TTC549 (cell line): ENCODE data around the gene ZNF775.
"Not testable (repeated sequence)": the region's sequence is repeated elsewhere in the genome, so short reads cannot be mapped to it uniquely, and the experiment has no call there.

ENCODE experiments used
- FAIRE-seq: peaks from 2 replicates; lab custom pipeline; 2012; peaks lifted over from hg19 to GRCh38; lab: Jason Lieb, UNC

ZNF775 gene

GRCh38 chr7:150383710-150384397 lies 4.7 kb downstream of the ZNF775 start:
- FAIRE-seq = no peak

DNA sequence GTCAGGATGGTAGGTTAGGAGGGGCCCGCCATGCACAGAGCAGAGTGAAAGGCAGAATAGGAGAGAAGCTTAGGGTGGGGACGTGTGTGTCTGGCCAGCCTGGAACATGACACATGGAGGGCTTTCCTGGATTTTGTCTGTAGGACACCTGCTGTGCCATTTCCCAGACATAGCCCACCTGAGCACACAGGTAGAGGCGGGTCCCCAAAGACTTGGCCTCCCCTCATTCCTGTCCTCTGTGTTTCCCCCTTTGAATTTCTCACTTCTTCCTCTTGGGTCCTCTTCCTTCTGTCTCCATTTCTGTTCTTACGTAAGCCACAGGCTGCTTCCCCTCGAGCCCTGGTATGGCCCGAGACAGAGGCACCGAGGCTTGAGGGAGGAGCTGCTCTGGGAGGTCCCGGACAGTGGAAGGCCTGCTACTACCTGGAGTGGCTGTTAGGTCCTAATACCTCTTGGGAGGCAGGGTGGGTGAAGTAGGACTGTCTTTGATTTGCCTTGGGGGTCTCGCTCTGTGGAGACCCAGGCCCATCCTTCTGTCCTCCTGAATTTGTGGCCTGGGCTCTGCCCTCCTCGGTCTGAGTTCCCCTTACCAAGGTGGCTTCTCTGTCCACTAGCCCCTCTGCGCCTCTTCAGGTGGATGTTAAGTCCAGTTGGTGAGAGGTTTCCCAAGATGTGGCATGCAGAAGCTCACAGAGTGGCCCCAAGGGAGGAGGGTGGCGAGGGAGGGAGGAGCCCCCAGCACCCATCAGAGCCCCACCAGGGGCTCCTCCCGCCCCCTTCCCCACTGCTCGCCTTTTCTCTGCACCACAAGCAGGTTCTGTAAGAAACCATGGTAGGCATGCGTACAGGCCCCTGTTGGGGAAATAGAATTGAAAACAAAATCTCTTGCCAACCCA lies 5.5 kb downstream of the ZNF775 start:
- no peak for FAIRE-seq

GRCh38 chr7:150385302-150385723 lies 6.2 kb downstream of the ZNF775 start:
- no peak for FAIRE-seq

GRCh38 chr7:150385884-150386283 lies 6.8 kb downstream of the ZNF775 start:
- not testable (repeated sequence) for FAIRE-seq

- no peak for FAIRE-seq
Observed at GRCh38 chr7:150388306-150388705, 9.2 kb downstream of the ZNF775 start.

DNA sequence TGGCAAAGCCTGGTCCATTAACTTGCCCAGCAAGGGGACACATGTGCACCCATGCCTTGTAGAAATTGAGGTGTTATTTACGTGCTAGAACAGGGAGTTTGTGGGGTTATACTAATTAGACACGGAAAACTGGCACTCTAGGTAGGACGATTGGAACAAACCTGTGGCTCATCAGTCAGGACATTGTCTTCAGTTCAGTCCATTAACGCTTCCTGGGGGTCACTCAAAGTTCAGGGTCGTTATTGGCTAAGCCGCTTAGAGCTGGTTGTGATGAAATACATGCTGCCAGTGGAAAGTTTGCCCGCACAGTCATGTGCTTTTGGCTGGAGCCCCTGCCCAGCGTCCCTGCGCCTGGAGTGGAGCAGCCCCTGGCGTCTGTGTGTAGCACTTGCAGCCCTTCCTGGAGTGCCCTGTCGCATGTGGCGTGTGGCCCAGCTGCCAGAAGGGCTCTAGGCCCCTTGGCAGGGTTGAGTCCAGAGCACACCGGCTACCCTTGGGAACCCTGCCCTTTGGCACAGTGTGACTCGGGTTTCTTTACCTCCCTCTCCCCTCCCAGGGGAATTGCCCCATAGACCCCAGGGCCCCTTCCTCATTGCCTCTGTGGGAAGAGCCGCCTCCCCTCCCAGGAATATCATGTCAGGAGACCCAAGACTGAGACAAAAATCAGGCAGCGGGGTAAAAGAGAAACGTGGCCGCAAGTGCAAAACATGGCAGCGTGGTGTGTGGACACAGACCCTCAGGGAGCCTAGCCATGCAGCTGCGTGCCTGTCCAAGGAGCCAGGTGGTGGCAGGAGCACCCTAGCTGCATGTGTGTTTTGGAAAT lies 9.8 kb downstream of the ZNF775 start:
- FAIRE-seq = no peak

DNA sequence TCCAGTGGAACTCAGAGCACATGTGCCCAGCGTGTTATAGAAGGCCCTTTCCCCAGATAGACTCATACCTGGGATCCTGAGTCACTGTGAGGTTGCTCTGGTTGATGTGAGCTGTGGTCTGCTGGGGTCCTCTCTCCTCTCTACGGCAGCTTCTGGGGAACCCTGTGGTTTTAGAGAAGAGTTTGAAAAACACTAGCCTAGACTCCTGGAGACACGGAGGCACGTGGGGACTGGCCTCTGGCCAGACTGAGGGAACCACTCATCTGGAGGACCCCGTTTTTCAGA lies 10.3 kb downstream of the ZNF775 start:
- FAIRE-seq = no peak

GRCh38 chr7:150390205-150390604 lies 11.1 kb downstream of the ZNF775 start:
- FAIRE-seq = no peak

DNA sequence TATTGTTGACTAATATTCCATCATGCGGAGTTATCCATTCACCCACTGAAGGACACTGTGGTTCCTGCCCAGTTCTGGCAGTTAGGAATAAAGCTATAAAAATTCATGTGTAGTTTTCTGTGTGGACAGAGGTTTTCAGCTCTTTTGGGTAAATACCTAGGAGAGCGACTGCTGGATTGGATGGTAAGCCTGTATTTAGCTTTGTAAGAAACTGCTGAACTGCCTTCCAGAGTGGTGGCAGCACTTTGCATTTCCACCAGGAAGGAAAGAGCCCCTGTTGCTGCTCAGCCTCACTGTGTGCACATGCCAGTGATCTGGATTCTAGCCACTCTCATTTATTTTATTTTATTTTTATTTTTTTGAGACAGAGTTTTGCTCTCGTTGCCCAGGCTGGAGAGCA lies 14.2 kb downstream of the ZNF775 start:
- FAIRE-seq = no peak

GRCh38 chr7:150396426-150396825 lies 17.3 kb downstream of the ZNF775 start:
- no peak for FAIRE-seq

GRCh38 chr7:150396851-150397260 lies 17.7 kb downstream of the ZNF775 start:
- no peak for FAIRE-seq

DNA sequence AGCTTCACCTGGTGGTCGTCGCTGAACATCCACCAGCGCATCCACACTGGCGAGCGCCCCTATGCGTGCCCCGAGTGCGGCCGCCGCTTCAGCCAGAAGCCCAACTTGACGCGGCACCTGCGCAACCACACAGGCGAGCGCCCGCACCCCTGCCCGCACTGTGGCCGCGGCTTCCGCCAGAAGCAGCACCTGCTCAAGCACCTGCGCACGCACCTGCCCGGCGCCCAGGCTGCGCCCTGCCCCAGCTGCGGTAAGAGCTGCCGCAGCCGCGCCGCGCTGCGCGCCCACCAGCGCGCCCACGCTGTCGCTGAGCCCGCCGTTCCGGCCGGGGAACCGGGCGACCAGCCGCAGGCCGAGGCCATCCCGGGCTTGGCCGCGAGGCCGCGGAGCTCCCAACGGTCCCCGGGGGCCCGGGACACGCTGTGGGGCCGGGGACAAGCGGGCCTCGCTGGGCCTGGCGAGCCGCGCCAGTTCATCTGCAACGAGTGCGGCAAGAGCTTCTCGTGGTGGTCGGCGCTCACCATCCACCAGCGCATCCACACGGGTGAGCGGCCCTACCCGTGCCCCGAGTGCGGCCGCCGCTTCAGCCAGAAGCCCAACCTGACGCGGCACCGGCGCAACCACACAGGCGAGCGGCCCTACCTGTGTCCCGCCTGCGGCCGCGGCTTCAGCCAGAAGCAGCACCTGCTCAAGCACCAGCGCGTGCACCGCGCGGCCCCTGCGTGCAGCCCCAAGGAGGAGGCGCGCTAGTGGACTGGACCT lies 18.4 kb downstream of the ZNF775 start:
- no peak for FAIRE-seq

GRCh38 chr7:150398108-150398964 lies 19.2 kb downstream of the ZNF775 start:
- no peak for FAIRE-seq

GRCh38 chr7:150398965-150399320 lies 19.8 kb downstream of the ZNF775 start:
- no peak for FAIRE-seq

DNA sequence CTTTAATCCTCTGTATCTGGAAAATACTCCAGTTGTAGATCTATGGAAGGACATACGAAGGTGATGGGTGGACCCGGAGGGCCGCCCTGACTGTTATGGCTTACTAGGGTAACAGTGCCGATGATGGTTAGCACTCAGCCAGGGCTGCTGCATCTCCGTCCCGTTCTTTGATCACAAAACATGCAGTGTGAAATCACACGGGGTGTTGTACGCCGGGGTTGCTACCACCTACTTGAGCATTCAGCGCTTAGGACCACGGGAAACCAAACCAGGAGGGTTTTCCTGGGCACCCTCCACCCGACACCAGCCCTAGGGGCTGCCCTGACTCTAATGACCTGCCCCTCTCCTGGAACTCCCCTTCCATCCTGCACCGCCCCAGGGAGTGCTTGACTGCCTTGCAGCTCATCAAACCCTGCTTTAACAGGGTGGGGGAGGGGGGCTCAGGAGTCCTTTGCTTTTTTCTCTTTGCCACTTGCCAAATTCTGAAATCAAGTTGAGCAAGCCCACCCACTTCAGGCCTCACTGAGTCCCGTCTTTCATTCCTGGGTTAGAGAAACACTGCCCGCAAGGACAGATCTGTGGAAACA lies 20.4 kb downstream of the ZNF775 start:
- no peak for FAIRE-seq

DNA sequence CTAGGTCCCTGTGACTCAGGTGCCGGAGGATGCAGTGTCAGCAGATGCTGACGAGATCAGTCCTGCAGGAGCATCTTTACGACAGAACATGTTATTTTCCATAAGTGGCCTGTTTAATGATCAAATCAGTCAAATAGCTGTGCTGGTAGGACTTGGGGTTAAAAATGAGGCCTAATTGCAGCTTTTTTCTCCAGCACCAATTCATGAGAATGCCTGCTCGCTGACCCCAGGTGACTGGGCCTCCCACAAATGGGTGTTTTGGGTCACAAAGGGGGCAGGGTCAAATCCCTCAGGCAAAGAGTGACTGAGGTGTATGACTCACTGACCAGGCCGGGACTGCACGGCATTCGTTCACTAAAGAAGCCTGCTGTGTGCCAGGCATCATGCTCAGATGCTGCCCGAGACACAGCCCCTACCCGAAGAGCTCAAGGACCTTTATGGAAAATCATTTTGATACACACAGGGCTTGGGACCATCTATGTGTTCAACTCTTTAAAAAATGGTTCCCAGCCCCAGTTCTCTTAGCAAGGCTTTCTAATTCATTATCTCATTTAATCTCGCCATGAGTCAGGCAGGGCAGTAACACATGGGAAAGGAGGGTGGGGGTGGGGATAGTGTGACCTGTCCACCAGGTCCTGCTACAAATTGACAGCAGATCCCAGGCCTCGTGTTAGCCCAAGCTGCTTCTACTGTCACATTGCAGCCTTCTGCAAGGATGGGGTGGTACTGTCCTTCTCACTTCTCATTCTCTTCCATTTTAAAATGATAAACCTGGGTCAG lies 21.1 kb downstream of the ZNF775 start:
- no peak for FAIRE-seq

- FAIRE-seq = no peak
Observed at GRCh38 chr7:150400788-150401423, 21.8 kb downstream of the ZNF775 start.

DNA sequence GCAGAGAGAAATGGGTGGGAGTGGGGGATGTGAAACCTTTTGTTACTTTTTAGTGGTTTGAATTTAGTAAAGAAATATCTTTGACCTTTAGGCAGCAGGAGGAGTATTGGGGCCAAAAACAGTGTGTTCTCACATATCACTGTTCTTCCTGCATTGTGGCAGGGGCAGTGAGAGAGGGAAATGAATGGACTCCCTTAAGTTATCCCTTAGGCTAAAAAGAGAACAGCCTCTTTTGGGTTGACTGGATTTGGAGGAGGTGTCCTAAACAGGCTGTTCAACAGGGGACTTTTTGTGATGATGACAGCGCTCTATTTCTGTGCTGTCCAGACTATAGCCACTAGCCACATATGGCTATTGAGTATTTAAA lies 22.3 kb downstream of the ZNF775 start:
- no peak for FAIRE-seq

DNA sequence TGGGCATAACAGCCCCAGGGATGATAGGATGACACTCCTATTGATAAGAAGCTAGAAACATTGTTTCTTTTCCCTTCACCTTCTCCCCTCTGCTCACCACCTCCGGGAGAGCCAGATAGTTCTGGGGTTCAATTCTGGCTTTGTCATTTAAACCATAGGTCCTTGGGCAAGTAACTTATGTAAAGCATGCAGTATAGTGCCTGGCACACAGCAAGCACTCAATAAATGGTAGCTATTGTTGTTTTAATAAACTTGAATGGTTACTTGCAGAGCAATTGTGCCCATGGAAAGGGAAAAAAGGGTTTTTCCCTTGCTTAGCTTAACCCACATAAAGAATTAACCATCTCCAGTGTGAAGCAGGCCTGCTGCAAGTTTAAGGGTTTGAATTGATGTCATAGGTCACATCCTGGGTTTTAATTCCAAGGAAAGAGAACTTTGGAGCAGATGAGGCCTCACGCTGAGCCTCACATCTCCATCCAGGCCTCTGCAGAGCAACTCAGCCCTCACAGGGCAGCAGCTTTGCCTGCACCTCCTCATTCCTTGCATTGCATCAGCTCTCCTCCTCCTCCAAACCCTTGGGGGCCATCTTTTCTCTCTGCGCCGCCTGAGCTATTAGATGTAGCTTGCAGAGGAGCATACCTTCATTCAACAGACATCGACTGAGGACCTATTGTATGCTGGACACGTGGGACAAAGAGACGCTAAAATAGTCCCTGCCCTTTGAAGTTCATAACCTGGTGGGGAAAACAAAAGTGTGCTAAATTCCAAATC lies 22.9 kb downstream of the ZNF775 start:
- no peak for FAIRE-seq
